HG03135 (cell line): ENCODE measurements around the gene DDX46.

Source experiments
- ATAC-seq: cut with Tn5 transposase; IDR thresholded peaks from one replicate; pipeline ENCODE4 v1.9.1; 2021; ENCODE audit warnings: mild to moderate bottlenecking, moderate library complexity; ENCODE audit not compliant: unreplicated experiment

DDX46 gene

GRCh38 chr5:134784241-134784920, 25.8 kb downstream of the DDX46 start:
- ATAC-seq: no peak

GRCh38 chr5:134784946-134785620, 26.5 kb downstream of the DDX46 start:
- ATAC-seq: no peak

DNA sequence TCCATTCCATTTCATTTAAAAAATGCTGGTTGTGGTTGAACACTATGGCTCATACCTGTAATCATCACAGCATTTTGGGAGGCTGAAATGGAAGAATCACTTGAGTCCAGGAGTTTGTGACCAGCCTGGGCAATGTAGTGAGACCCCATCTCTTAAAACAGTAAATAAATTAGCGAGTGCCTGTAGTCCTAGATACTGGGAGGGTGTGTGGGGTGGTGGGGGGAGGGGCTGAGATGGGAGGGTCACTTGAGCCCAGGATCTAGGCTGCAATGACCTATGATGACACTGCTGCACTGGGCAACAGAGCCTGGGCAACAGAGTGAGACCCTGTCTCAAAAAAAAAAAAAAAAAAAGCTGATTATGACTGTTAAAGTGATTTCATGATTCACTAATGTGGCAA, 29.1 kb downstream of the DDX46 start:
- no peak for ATAC-seq

DNA sequence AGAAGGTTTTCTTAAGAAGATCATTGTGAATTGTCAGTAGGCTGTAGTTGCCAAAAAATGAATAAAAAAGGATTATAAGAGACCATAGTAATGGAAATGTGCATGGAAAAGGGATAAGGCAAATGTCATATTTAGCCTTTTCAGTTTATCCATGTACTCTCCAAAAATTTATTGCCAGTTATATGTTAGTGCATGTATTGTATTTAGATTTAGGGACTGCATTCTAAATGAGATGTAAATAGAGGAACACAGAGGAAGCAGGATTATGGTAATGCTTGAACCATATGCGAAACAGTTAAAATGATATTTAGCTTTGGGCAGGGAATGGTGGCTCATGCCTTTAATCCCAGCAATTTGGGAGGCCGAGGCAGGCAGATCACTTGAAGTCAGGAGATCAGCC, 33.0 kb downstream of the DDX46 start:
- ATAC-seq: no peak

DNA sequence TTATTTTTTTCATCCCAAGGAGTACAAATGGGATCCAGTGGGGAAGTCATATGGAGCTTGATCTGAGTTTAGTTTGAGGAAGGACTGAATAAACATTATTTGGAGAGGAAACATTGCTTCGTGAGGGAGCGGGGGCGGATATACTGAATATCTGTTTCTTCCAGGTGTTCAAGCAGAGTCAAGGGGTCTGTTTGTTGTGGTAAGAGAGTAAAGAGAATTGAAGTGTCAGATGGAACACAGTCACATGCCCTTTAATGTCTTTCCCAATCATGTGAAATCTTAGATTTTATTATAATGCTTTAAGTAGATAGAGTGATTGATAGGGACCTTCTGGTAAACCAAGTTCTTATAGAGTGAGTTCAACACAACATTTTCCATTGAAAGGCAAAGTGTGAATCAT, 33.7 kb downstream of the DDX46 start:
- no peak for ATAC-seq

DNA sequence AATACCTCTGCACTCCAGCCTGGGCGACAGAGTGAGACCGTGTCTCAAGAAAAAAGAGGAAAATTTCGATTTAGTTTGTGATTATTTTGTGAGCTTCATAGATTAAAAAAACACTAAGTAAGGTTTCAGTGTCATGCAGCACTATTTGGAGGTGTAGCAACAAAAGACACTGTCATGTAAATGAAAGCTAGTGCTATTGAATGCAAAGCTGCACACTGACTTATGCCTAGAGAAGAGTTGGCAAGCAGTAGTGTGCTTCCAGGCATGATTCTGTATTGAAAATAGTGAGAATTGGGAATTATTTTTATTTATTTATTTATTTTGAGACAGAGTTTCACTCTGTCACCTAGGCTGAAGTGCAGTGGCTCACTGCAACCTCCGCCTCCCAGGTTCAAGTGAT, 34.5 kb downstream of the DDX46 start:
- ATAC-seq: no peak

GRCh38 chr5:134794082-134794481, 35.5 kb downstream of the DDX46 start:
- ATAC-seq: no peak

DNA sequence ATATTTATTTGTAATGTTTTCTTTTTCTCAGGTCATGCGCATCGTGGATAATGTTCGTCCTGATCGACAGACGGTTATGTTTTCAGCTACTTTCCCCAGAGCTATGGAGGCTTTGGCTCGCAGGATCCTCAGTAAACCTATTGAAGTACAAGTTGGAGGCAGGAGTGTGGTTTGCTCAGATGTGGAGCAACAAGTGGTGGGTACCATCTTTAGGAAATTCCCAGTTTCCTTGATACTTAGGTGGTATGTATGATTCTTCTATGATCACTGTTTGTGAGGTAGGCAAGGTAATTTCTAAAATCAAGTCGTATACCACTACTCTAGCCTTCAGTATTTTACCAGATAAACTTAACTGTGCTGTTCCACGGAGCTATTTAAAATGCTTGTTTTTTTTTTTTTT, 36.2 kb downstream of the DDX46 start:
- no peak for ATAC-seq

DNA sequence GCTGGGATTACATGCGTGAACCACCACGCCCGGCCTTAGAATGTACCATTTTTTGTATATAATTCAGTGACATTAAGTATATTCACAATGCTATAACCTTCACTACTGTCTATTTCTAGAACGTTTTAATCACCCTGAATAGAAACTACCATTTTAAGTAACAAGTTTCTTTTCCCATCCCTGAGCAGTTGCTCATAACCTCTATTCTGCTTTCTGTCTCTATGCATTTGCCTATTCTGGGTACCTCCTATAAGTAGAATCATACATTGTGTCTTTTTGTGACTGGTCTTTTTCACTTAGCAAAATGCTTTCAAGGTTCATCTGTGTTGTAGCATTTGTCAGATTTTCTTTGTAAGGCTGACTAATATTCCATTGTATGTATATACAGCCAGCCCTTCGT, 39.9 kb downstream of the DDX46 start:
- no peak for ATAC-seq

- ATAC-seq: no peak
Measured at GRCh38 chr5:134803821-134804220, 45.2 kb downstream of the DDX46 start.

GRCh38 chr5:134813407-134813806, 54.8 kb downstream of the DDX46 start:
- ATAC-seq: peak; percentile 52

GRCh38 chr5:134813827-134814226, 55.2 kb downstream of the DDX46 start:
- peak; percentile 43 for ATAC-seq

GRCh38 chr5:134817006-134817405, 58.4 kb downstream of the DDX46 start:
- ATAC-seq: no peak

DNA sequence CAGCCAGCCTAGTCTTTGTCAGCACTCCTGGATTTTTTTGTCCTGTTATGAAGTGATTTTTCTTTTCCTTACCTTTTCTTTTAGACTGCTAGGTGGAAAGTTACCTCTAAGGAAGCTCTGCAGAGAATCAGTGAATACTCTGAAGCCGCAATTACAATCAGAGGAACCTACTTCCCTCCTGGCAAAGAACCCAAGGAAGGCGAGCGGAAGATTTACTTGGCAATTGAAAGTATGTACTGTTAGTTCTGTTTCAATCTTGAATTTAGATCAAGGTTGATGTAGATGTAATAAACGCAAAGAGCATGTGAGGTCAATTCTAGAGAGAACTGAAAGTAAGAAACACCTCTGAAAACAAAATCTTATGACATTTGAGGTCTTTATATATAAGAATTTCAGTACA, 60.2 kb downstream of the DDX46 start:
- ATAC-seq: no peak

GRCh38 chr5:134819407-134819963, 60.9 kb downstream of the DDX46 start:
- no peak for ATAC-seq

DNA sequence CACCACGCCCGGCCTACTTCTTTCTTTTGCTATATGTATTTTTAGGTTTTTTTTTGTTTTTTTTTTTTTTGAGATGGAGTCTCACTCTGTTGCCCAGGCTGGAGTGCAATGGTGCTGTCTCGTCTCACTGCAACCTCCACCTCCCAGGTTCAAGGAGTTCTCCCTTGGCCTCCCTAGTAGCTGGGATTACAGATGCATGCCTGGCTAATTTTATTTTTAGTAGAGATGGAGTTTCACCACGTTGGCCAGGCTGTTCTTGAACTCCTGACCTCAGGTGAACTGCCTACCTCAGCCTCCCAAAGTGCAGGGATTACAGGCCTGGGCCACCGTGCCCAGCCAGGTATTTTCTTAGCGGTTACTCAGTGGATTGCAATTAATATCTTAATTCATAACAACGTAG, 63.3 kb downstream of the DDX46 start:
- no peak for ATAC-seq

DNA sequence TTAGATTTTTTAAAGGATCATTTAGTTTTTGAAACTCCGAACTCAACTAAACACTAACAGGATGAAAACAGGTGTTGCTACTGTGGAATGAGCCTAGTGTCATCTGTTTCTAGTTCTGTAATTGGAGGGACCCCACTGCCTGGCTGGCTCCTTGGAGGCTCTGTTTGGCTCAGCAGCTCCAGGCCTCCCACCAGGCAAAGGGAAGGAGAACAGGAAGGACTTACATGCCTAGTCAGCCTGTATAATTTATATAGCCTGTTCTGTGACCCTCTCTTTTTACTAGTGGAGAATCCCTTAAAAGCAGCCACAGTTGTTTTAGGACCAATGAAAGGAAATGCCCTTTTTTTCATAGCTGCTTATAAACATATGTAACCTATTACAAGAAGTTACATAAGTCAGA, 66.1 kb downstream of the DDX46 start:
- ATAC-seq: no peak

DNA sequence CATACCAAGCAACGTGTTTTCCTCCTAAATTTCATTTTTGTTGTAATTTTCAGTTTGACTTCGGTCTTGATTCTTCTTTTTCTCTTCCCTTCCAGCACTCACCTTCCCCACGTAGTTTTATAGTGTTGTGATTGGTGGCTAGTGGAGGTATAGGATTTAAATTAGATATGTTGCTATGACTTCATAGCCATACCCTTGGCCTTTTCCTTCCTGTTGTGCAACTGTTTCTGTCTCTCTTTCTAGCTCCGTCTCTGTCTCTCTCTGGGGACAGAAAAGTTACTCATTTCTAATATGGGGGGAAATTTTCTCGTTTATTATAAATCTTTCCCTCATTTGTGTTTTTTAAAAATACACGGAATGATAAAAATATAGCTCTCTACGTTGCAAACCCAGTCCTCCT, 66.6 kb downstream of the DDX46 start:
- ATAC-seq: no peak

GRCh38 chr5:134833340-134834032, 74.9 kb downstream of the DDX46 start:
- no peak for ATAC-seq

DNA sequence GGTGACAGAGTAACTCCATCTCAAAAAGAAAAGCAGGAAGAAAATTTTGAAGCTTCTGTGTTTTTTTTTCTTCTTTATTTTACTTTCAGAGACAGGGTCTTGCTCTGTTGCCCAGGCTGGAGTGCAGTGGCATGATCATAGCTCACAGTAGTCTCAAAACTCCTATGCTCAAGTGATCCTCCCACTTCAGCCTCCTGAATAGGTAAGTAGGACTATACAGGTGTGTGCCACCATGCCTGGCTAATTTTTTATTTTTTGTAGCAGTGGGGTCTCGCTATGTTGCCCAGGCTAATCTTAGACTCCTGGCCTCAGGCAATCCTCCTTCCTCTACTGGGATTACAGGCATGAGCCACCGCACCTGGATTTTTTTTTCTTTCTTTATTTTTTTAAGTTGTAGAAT, 77.0 kb downstream of the DDX46 start:
- no peak for ATAC-seq

DNA sequence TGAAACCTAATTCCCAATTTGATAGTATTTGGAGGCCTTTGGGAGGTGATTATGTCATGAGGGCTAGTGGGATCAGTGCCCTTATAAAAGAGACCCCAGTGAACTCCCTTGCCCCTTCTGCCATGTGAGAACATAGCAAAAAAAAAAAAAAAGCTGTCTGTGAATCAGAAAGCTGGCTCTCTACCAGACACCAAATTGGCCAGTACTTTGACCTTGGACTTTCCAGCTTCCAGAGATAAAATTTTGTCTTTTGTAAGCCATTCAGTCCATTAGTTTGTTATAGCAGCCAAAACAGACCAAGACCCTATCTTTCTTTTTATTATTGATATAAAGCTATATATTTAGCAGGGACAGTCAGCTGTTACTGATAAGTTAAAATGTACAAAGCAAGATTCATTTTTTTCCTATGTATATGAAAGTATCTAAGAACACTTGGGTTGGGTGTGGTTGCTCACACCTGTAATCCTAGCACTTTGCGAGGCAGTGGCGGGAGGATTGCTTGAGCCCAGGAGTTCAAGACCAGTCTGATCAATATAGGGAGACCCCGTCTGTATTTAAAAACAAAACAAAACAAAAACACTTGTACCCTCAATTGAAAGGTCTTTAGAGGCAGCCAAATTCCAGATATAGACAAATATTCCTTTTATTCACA, 79.1 kb downstream of the DDX46 start:
- ATAC-seq: no peak
